Fibroblast of lung (primary cell): ENCODE results near the gene TMEM131.

ENCODE experiments used
- CTCF ChIP-seq, 2 donors: IDR thresholded peaks in 1 of 2; conservative IDR thresholded peaks in 1 of 2; 1 replicate in 1 of 2; 2 replicates in 1 of 2; pipeline ENCODE4 v1.5.1; 2011 to 2012; ENCODE audit warnings: low read length in 2 of 2, control low read depth in 1 of 2, inconsistent platforms in 1 of 2, low read depth in 1 of 2, mild to moderate bottlenecking in 1 of 2
- EZH2 ChIP-seq: IDR thresholded peaks from 2 replicates; pipeline ENCODE4 v1.5.1; 2012; ENCODE audit warnings: low read length, control low read depth, mild to moderate bottlenecking; ENCODE audit errors: missing control alignments

- no peak for TF ChIP-seq EZH2
- no peak for TF ChIP-seq CTCF (conservative IDR thresholded peaks at IDR 0.05 in 1 of 2, IDR thresholded peaks at IDR 0.05 in 1 of 2; ENCODE audit: low read depth in 1 of 2, low read length in 2 of 2)
These were observed 145.7 kb downstream of the TMEM131 start for GRCh38 chr2:97849881-97850528.
